HG03280 (cell line): ENCODE measurements around the gene SLC17A1.
"Not testable (repeated sequence)": the region's sequence is repeated elsewhere in the genome, so short reads cannot be mapped to it uniquely, and the experiment has no call there.

Experiments used
- ATAC-seq: cut with Tn5 transposase; IDR thresholded peaks from one replicate; pipeline ENCODE4 v1.9.1; 2021; ENCODE audit warnings: mild to moderate bottlenecking, moderate library complexity; ENCODE audit not compliant: unreplicated experiment

SLC17A1 gene

DNA sequence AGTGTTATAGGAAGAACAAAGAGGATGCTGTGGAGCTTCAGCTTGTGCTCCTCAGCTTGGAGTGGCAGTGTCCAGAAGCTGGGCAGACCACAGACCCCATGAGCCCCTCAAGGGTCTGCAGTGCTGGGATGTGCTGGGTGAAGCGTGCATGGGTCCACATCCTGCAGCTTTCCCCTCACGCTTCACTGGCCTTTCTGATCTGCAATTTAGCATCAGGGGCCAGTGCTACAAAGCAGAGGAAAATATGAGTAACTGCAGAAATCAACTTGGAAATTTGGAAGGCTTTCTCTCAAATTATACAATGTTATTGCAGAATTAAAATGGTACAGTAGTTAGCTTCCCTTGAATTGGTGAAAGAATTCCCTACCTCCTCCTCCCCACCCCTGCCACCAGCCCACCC lies 67.2 kb downstream of the SLC17A1 start:
- ATAC-seq: no peak

DNA sequence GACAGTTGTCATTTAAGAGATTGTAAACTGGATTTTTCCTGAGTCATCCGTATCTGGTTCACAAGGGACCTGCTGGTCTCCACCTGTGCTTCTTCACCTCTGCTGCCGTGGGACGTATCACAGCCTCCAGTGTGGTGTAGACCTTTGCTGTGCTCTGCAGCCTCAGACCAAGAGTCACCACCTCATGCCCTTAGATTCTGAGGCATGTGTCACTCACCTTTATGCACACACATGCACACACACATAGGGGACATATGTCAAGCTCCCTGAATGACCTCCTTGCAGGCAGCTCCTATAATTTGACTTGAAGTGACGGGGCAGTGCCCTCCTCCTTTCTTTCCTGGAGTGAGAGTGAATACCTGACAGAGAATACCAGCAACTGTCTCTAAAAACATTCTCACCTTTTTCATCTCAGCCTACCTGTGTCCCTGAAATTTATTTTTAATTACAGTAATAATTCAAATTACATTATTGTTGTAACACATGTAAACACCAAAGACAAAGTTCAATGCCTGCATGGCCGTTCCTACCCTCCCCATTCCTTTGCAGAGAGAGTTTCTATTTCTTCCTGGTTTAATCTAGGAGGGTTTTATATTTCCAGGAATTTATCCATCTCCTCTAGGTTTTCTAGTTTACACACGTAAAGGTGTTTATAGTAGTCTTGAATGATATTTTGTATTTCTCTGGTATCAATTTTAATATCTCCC lies 73.8 kb downstream of the SLC17A1 start:
- no peak for ATAC-seq

DNA sequence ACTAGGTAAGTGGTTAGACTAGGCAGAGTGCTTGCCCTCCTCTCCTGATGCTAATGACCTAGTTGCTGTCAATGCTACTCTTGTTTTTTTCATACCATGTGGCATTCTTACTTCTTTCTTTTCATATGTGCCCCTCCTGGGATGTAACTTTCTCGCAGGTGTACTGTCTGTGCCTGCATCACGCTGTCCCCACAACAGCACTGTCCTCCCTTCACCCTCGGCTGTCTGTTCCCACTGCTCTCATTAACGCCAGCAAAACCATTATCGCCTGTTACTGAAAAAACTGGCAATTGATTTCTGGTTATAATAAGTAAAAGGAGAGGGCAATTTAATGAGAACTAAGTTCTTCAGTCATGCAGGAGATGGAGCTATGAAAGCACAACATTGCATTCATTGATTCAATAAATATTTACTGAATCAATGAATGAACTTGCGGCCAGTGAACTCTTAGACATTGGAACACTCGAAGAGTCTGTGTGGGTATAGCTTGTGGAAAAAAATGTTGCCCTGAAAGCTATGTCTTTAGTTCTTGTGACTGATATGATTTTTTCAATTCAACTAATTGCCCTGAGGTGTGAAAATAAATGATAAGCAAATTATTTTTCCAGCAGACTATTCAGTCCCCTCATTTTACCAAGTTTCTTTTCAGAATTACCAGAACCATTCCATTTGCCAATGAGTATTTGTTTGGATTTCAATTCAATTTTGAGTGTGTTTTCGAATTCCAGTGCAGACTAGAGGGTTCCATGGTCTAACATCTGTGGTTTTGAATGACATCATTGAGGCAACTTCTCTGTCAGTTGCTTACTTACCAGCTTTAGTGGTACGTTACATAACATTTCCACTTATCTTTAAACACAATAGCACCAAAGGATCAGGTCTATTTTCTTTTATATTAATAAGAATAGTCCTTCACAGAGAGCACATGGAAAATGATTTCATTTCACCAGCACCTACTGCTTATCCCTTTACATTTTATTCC lies 75.2 kb downstream of the SLC17A1 start:
- ATAC-seq: no peak

DNA sequence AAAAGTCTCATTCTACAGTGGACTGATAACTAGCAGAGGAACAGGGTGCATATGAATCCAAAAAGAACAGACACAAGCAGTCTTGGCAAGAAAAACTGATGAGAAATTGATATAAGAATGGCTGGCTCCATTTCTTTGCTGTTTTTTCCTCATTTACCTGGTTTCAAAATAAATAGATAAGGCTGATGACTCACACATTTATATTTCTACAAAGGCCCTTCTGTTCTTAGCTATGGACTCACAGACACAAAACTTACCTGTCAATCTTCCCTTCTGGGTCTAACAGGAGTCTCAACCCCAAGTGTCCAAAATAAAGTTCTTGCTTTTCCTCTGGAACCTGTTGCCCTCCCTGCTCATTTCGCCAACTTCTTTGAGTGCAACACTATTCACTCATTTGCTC lies 76.4 kb downstream of the SLC17A1 start:
- ATAC-seq: no peak

DNA sequence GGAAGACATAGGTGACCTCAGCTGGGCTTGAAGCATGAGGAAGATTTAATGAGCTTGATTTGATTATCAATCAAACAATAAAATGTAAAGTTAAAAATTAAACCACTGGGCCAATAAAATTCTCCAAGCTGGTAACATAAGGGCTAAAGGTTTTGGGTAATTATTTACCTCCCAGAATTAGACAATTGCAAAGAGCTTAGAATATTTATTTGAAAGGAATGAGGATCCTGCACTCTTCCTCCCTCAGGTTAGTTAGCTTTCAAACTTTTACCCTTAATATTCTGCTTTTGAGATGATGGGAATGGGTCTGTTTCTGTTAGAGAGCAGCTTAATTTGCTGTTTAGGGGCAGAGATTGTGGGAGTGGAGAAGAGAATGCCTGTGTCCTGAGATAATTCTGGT lies 77.3 kb downstream of the SLC17A1 start, which contains the start of gene SLC17A4:
TSS of gene SLC17A4 (plus strand) at position 208 of the 400 bp plus-strand sequence. CDS start 7,221 bp downstream, outside the sequence.
- ATAC-seq: no peak

DNA sequence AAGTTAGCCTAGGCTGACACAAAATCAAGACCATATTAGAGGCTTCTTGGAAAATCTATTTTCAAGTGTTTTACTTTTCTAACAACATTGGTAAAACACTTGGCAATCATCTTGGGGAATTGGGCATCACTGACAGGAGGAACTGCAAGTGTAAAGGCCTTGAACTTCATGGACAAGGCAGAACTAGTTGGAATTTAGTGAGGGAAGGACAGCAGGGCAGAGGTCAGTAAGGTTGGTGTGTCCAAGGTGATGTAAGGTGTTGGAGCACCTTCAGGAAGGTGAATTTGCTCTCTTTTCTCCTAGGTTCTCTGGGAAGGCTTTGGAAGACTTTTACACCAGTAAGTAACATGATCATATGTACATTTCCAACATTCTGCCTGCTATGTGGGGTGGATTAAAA lies 78.8 kb downstream of the SLC17A1 start:
- no peak for ATAC-seq

DNA sequence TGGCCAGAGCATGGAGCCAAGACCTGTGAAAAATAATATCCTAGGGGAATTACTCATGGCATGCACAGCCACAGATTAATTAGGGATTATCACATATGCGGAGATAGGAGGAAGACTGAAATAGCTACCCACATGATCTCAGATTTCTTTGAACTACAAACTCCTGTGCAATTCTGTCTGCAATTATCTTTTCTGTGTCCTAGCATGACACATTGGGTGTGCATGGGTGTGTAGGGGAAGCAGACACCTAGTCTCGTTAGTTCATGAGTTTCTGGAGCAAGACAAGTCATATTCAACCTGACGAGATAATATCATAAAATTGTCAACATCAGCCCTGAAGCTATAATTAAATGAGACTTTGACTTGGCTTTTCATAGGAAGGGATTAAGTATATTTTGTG lies 80.9 kb downstream of the SLC17A1 start:
- no peak for ATAC-seq

DNA sequence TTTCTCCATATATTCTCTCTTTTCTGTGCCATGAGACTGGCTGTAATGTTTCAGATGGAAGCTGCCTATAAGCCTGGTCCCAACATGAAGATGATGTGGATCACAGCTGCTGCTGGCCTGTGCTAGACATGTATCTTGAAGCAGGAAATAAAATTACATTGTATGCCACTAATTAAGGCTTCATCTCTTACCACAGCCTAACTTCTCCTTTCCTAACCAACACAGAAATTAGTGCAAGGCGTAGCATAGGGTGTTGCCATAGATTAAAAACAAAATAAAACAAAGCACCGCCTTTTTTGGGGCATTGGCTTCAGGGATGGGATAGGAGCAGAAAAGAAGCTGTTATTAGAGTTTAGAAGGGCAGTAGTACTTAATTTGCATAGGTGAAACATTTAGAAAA lies 82.0 kb downstream of the SLC17A1 start:
- ATAC-seq: no peak

DNA sequence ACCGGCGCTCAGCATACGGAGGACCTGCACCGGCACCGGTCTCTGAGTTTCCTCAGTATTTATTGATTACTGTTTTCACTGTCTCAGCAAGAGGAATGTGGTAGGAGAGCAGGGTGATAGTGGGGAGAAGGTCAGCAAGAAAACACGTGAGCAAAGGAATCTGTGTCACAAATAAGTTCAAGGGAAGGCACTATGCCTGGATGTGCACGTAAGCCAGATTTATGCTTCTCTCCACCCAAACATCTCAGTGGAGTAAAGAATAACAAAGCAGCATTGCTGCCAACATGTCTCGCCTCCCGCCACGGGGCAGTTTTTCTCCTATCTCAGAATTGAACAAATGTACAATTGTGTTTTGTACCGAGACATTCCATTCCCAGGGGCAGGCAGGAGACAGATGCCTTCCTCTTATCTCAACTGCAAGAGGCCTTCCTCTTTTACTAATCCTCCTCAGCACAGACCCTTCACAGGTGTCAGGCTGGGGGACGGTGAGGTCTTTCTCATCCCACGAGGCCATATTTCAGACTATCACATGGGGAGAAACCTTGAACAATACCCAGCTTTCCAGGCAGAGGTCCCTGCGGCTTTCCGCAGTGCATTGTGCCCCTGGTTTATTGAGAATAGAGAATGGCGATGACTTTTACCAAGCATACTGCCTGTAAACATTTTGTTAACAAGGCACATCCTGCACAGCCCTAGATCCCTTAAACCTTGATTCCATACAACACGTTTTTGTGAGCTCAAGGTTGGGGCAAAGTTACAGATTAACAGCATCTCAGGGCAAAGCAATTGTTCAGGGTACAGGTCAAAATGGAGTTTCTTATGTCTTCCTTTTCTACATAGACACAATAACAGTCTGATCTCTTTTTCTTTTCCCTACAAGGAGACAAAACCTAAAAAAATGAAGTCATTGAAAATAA lies 83.0 kb downstream of the SLC17A1 start:
- not testable (repeated sequence) for ATAC-seq

DNA sequence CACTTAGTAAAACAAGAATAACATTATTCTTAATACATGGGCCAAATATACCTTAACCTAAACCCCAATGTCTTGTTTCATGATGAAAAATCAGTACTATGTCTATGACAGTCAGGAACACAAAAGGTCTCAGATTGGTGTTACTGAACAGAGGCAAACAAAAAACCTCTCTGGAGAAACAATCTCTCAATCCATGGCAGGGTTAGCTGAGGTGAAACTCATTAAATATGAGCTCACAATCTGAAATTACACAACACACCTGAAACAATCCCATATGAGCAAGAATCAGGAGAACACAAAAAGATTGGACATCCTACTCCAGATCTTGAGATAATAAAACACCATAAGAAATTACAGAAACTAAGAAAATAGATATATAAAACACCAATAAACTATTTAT lies 83.8 kb downstream of the SLC17A1 start:
- no peak for ATAC-seq

DNA sequence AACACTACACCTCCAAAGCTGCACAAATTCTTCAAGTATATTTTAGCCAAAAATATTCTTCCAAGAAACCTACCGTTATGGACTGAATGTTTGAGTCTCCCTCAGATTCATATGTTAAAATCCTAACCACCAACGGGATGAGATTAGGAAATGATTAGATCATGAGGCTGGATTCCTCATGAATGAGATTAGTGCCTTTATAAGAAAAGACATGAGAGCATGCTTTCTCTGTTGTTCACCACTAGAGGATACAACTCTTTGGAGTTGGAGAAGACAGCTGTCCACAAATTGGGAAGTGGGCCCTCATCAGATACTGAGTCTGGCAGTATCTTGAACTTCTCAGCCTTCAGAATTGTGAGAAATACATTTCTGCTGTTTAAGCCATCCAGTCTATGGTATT lies 84.4 kb downstream of the SLC17A1 start:
- ATAC-seq: no peak

DNA sequence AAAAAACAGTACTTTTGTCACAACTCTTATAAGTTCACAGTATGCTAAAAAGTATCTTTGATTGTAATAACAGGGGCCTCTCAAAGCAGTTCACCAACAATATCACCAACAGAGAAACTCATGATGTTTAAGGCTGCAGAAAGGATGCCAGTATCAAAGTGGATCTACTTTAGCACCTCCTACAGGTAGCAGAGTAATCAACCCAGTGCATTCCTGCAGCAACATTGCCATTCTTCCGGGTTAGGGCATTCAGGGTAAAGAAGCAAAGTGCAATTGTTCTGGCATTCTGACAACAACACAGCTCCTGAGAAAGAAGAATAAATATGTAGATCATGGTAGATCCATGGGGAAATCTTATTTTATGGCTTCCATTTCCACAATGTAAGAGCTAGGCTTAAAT lies 84.9 kb downstream of the SLC17A1 start:
- no peak for ATAC-seq

DNA sequence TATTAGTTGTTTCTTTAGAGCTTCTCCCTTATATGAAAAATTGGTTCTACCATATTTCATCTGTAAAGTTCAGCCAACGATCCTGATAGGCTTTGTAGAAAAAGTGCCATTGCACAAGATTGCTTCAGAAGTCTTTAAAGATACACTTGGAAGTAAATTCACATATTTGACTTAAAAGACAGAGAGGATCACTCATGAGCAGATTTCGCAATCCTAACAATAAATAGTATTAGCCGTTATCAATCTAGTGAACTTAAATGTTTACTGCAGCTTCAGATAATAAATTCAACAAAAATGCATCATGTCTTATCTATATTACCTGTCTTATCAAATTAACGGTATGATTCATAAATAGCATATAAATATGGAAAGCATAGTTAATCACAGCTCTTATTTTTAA lies 86.0 kb downstream of the SLC17A1 start:
- ATAC-seq: no peak

DNA sequence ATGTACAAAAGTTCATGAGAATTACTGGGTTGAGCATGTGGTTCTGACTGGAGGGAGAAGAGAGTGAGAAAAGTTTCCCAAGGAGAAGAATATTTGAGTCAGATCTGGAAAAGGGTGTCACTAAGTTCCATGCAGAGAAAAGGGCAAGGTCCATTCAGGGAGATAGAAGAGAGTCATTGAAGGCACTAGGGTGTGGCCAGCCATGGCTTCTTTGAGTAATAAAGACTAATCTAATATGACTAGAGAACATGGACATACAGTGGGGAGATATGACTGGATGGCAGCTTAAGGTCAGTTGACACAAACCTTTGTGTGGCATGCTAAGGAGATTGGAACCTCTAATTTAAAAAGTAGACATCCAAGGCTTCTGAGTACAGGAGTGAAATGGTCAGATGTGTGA lies 88.0 kb downstream of the SLC17A1 start:
- no peak for ATAC-seq

DNA sequence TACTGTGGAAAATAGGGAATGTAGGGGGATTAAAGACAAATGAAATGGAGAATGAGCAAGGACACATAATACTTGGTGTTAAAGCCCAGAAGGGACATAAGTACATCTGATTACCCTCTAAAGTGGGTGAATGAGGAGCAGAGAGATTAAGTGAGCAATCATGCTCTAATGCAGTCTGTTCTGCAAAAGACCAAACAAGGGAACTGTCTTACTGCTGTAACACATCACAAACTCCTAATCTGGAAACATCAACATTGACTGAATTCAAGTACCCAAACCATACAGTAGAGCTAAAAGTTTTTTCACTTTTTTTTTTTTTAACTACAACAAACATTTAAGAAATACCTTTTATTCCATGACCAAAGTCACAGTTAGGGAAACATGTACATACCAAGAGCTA lies 96.6 kb downstream of the SLC17A1 start:
- no peak for ATAC-seq
